SH-SY5Y (cell line): ENCODE results near the gene SEMA4G.

Source experiments
- GATA2 ChIP-seq: IDR thresholded peaks from 2 replicates; pipeline ENCODE4 v1.6.1; 2011; ENCODE audit warnings: mild to moderate bottlenecking, low read depth, low read length
- GATA3 ChIP-seq: IDR thresholded peaks from 2 replicates; pipeline ENCODE4 v1.6.1; 2011; ENCODE audit warnings: low read depth, mild to moderate bottlenecking, low read length, moderate library complexity

DNA sequence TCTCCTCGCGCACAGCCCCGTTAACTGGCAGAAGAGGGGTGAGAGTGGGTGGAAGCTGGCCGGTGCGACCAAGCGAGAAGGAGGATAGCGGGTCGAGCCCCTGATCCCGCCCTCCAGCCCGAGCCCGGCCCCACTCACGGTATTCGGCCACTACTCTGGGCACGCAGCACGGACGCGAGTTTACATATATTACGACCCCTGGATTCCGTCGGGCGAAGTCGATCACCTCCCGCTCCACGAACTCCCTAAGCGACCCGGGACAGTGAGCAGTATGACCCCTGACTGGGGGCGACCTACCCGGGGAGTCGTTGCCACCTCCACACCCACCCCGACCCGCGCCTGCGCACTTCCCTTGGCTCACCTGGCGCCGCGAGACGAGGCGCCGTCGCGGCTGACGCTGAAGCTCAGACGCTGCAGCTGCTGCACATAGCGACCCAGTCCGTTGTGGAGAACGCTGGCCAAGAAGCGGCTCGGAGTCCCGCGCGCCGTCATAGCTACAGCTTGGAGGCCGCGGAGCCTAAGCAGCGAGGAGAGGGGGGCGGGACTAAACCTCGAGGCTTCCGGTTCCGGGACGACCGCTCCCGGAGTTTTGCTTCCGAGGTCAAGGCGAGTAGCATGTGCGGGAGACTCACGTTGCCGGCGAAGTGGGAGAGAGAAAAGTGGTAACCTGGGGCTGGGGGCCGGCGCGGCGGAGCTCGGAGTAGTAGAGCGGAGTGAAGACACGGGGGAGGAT lies 17.8 kb downstream of the SEMA4G start, which contains the start of the genes MRPL43 and TWNK:
- TF ChIP-seq GATA2 (no peak), GATA3 (no peak)
